Measurements from ENCODE around the gene KCTD10.

GRCh38 chr12:109502332-109502731, 25.2 kb upstream of the KCTD10 start:
- TF ChIP-seq, protein P1, sequence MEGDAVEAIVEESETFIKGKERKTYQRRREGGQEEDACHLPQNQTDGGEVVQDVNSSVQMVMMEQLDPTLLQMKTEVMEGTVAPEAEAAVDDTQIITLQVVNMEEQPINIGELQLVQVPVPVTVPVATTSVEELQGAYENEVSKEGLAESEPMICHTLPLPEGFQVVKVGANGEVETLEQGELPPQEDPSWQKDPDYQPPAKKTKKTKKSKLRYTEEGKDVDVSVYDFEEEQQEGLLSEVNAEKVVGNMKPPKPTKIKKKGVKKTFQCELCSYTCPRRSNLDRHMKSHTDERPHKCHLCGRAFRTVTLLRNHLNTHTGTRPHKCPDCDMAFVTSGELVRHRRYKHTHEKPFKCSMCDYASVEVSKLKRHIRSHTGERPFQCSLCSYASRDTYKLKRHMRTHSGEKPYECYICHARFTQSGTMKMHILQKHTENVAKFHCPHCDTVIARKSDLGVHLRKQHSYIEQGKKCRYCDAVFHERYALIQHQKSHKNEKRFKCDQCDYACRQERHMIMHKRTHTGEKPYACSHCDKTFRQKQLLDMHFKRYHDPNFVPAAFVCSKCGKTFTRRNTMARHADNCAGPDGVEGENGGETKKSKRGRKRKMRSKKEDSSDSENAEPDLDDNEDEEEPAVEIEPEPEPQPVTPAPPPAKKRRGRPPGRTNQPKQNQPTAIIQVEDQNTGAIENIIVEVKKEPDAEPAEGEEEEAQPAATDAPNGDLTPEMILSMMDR (IDR thresholded peaks at IDR 0.05) = no peak
- TF ChIP-seq ZFX (IDR thresholded peaks at IDR 0.05; ENCODE audit: borderline replicate concordance) = no peak
